ENCODE results near the gene DDAH1.
"Not testable (repeated sequence)": the region's sequence is repeated elsewhere in the genome, so short reads cannot be mapped to it uniquely, and the experiment has no call there.

The DDAH1 gene

GRCh38 chr1:85471558-85471957, 6.6 kb upstream of the DDAH1 start:
- H3K4me3 ChIP-seq (ENCODE audit: low read depth in 1 of 2, low read length in 2 of 2), result no peak overlapping the region
- ATAC-seq (ENCODE audit: insufficient read depth, low read depth) (no peak), DNase-seq (no peak)
- no peaks in the 10 kb centered on the region for H4K20me1 ChIP-seq (ENCODE audit: insufficient read depth, low read length)
- H3K27ac ChIP-seq (ENCODE audit: low read length), result no peak overlapping the region
- H3K36me3 ChIP-seq (ENCODE audit: insufficient read depth, low read length), result no peaks in the 10 kb centered on the region
- TF ChIP-seq EZH2 (IDR thresholded peaks at IDR 0.05; ENCODE audit: borderline replicate concordance, low read depth, low read length, severe bottlenecking) (no peak), CTCF (IDR thresholded peaks at IDR 0.05; ENCODE audit: borderline replicate concordance, extremely low read depth, low read length, poor library complexity, severe bottlenecking) (no peak)
- no peak overlapping the region for H3K9ac ChIP-seq (ENCODE audit: low read depth, low read length)
- no peaks in the 10 kb centered on the region for H3K9me3 ChIP-seq (ENCODE audit: insufficient read depth, low read length, severe bottlenecking)
- H2AFZ ChIP-seq (ENCODE audit: low read depth, low read length), result no peak overlapping the region
- no peaks in the 10 kb centered on the region for H3K79me2 ChIP-seq (ENCODE audit: insufficient read depth, low read length)
- H3K4me2 ChIP-seq (ENCODE audit: insufficient read depth, low read length), result no peak overlapping the region
- H3K27me3 ChIP-seq (ENCODE audit: insufficient read depth, low read length, poor library complexity), result no peaks in the 10 kb centered on the region
- H3K4me1 ChIP-seq (ENCODE audit: insufficient read depth, low read length), result no peaks in the 10 kb centered on the region

- H3K79me2 ChIP-seq (ENCODE audit: insufficient read depth, low read length); H4K20me1 ChIP-seq (ENCODE audit: insufficient read depth, low read length); H3K9ac ChIP-seq (ENCODE audit: low read depth, low read length); H3K4me1 ChIP-seq (ENCODE audit: insufficient read depth, low read length); H3K9me3 ChIP-seq (ENCODE audit: insufficient read depth, low read length, severe bottlenecking); DNase-seq; H3K27ac ChIP-seq (ENCODE audit: low read length); H3K4me2 ChIP-seq (ENCODE audit: insufficient read depth, low read length); H3K4me3 ChIP-seq (ENCODE audit: low read depth in 1 of 2, low read length in 2 of 2); H3K36me3 ChIP-seq (ENCODE audit: insufficient read depth, low read length); H3K27me3 ChIP-seq (ENCODE audit: insufficient read depth, low read length, poor library complexity); H2AFZ ChIP-seq (ENCODE audit: low read depth, low read length); ATAC-seq (ENCODE audit: insufficient read depth, low read depth): not testable (repeated sequence)
These were observed 5.2 kb upstream of the DDAH1 start for GRCh38 chr1:85470130-85470529.

- DNase-seq, result no peak
- Histone ChIP-seq H3K4me3 (ENCODE audit: low read depth in 1 of 2, low read length in 2 of 2) (no peak overlapping the region), H3K4me2 (ENCODE audit: insufficient read depth, low read length) (no peak overlapping the region), H3K27ac (ENCODE audit: low read length) (no peak overlapping the region), H3K27me3 (ENCODE audit: insufficient read depth, low read length, poor library complexity) (no peaks in the 10 kb centered on the region), H3K36me3 (ENCODE audit: insufficient read depth, low read length) (no peaks in the 10 kb centered on the region), H3K9ac (ENCODE audit: low read depth, low read length) (no peak overlapping the region), H3K9me3 (ENCODE audit: insufficient read depth, low read length, severe bottlenecking) (no peaks in the 10 kb centered on the region), H3K79me2 (ENCODE audit: insufficient read depth, low read length) (no peaks in the 10 kb centered on the region), H2AFZ (ENCODE audit: low read depth, low read length) (no peak overlapping the region), H4K20me1 (ENCODE audit: insufficient read depth, low read length) (no peaks in the 10 kb centered on the region), H3K4me1 (ENCODE audit: insufficient read depth, low read length) (no peaks in the 10 kb centered on the region)
- TF ChIP-seq CTCF (IDR thresholded peaks at IDR 0.05; ENCODE audit: borderline replicate concordance, extremely low read depth, low read length, poor library complexity, severe bottlenecking) (no peak), EZH2 (IDR thresholded peaks at IDR 0.05; ENCODE audit: borderline replicate concordance, low read depth, low read length, severe bottlenecking) (no peak)
- ATAC-seq (ENCODE audit: insufficient read depth, low read depth), result no peak
These were observed 3.1 kb upstream of the DDAH1 start for GRCh38 chr1:85467929-85468540.

GRCh38 chr1:85467036-85467435, 2.1 kb upstream of the DDAH1 start:
- Histone ChIP-seq H3K4me2 (ENCODE audit: insufficient read depth, low read length) (no peak overlapping the region), H3K9ac (ENCODE audit: low read depth, low read length) (no peak overlapping the region), H3K27me3 (ENCODE audit: insufficient read depth, low read length, poor library complexity) (no peaks in the 10 kb centered on the region), H3K27ac (ENCODE audit: low read length) (no peak overlapping the region), H2AFZ (ENCODE audit: low read depth, low read length) (no peak overlapping the region), H3K79me2 (ENCODE audit: insufficient read depth, low read length) (no peaks in the 10 kb centered on the region), H4K20me1 (ENCODE audit: insufficient read depth, low read length) (no peaks in the 10 kb centered on the region), H3K4me3 (ENCODE audit: low read depth in 1 of 2, low read length in 2 of 2) (no peak overlapping the region), H3K36me3 (ENCODE audit: insufficient read depth, low read length) (no peaks in the 10 kb centered on the region), H3K9me3 (ENCODE audit: insufficient read depth, low read length, severe bottlenecking) (no peaks in the 10 kb centered on the region), H3K4me1 (ENCODE audit: insufficient read depth, low read length) (no peaks in the 10 kb centered on the region)
- no peak for DNase-seq
- no peak for ATAC-seq (ENCODE audit: insufficient read depth, low read depth)
- TF ChIP-seq EZH2 (IDR thresholded peaks at IDR 0.05; ENCODE audit: borderline replicate concordance, low read depth, low read length, severe bottlenecking), result no peak
- TF ChIP-seq CTCF (IDR thresholded peaks at IDR 0.05; ENCODE audit: borderline replicate concordance, extremely low read depth, low read length, poor library complexity, severe bottlenecking), result no peak
